HG03520 (cell line): Measurements from ENCODE around the gene EDC3.
"Not testable (repeated sequence)": the region's sequence is repeated elsewhere in the genome, so short reads cannot be mapped to it uniquely, and the experiment has no call there.

Experiments
- ATAC-seq: cut with Tn5 transposase; IDR thresholded peaks from one replicate; pipeline ENCODE4 v1.9.1; 2021; ENCODE audit warnings: mild to moderate bottlenecking, moderate library complexity; ENCODE audit not compliant: unreplicated experiment

Gene EDC3

DNA sequence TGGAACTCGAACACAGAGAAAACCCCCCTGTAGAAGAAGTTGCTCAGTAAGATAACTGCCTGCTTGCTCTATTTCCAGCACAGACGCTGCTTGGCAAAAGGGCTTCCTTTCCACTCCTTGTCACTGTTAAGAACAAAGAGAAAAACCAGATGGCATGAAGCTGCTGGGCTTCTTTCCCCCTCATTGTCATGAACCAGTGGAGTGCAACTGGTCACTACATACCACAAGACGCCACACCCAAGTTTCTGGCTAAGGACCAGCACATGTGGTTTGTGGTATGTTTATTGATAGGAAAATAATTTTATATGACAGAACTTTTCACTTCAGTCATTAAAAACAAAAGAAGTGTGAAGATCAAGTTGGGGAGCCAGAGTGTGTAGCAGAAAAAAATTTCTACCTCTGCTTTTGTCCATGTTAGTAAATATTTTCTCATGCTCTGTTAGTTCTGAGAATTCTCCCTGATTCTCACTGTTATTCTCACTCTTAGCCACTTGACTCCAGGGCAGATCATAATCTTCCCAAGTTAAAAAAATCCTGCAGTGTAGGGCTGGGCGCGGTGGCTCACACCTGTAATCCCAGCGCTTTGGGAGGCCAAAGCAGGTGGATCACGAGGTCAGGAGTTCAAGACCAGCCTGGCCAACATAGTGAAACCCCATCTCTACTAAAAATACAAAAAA is 42.3 kb downstream of the EDC3 start:
- ATAC-seq, result no peak

DNA sequence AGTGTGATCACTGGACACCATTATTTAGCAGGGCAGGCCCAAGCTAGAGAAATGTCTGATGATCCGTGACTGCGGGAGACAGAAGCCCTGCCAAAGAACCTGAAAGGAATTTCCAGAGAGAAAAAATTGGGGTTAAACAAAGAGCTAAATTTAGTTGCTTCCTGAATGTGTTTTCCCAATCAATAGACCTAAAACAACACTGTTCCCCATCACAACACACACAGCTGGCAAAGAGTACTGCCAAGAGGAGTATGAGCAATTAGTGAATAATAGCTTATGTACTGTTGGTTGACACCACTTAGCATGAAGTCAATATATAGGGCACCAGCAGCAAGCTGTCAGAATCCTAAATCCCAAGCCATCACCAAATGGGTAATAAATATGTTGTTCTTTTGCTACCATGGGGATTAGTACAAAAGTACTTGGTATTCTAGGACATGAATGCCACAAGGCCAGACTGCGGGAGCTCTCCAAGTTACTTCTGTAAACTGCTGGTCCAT is 44.5 kb downstream of the EDC3 start:
- no peak for ATAC-seq

DNA sequence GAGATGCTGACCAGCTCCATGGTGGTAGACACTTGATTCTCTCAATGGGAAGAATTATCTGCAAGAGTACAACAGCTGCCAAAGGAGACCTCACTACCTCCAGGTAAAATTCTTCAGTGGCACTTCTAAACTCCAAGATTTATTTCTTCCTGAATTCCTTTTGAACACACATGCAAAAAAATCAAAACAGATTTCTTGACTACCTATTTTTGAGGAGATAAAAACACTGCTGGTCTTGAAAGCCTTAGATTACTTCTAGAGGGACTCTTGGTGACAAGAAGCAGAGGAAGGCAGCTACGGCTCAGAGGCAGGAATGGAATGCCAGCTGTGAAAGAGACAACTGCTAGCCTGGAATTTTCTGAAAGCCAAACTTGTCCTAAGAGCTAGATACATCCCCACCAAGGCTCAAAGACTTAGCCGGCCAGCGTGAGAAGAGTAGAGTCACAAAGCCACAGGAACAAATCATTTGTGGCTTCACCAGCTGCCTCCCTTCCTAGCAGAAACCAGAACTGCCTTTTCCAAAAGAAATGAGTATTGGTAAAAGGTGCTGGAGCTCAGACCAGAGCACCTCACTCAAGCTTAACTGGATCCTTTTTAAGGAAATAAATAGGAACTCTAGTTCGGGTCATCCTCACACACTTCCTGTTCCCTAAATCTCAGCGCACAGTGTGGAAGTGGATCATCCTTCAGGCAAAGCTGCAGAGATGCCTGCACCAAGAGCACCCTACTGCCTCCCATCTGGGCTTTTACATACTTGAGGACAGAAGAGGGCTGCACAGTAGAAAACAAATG is 47.6 kb downstream of the EDC3 start:
- ATAC-seq, result no peak

DNA sequence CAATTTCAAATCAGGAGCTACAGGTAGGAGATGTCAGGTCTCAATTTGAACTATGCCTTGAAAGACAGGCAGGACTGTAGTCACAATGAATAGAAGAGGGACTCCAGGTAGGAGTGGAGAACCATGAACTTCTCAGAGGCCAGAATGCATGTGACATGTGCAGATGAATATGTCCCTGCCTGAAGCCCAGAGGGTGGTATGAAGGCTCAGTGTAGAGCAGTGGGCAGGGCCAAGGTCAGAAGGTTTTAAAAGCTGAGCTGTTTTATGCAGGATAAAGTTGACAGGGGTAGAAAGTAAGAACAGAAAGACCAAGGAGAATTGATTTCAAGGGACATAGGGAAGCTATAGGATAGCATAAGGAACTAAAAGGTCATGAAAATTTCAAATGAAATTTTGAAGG is 49.3 kb downstream of the EDC3 start:
- ATAC-seq, result no peak

DNA sequence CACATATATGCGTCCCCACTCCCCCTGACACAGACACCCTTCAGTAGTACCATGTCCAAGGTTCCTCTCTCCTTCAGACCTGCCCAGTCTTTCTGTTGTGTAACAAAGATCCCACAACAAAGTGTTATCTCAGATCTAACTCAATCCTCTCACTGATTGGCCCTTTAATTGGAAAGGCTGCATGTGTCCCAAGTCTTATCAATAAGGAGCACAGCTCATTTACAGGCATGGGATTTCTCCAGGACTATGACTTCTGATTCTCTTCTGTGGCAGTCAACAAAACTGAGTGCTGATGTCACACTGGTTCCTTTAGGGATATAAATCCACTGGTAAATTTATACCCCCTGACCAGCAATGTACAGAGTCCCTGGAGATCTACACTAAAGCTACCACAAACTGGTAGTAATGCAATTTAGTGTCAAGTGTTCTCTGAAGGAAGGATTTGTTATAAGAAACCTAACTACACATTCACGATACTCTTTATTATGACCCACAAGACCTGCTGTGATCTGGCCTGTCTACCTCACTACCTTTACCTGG is 52.1 kb downstream of the EDC3 start:
- ATAC-seq, result no peak

DNA sequence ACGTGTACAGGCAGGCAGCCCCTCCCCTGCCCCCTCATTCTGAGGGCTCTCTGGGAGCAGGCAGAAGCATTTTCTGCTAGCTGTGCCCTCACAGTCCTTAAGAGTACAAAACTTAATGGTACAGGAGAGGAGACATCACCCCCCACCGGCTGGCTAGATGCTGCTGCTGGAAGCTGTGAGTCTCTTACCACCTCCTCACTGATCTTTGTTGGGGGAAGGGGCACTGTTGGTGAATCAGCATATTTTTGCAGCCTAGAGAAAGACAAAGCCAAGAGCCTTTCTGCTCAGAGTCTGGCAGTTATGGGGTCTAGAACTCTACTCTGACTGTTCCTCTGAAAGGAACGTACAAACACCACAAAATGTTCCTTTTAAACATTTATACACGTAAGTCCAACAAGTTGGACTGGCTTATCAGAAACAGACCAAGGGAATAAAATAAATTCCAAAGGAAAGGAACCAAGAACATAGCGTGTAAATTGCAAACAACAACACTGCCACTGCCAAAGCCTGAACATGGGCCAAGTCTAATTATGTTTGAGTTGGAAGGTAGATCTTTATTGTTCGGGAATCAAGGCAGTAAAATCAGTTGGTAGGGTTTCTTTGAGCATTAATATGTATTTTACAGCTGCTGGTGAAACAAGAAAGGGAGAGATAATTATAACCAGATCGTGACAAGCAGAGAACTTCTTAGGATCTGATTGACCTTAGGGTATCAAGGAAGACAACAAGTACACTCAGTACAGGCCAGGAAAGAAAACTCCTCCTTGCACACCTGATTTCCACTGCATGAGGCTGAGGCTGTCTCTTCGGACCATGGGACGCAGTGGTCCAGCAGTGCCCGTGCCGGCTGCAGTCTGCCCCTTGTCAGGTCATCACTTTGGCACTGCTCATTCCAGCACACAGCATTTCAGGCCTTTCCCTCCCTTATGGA is 52.8 kb downstream of the EDC3 start:
- ATAC-seq, result no peak

DNA sequence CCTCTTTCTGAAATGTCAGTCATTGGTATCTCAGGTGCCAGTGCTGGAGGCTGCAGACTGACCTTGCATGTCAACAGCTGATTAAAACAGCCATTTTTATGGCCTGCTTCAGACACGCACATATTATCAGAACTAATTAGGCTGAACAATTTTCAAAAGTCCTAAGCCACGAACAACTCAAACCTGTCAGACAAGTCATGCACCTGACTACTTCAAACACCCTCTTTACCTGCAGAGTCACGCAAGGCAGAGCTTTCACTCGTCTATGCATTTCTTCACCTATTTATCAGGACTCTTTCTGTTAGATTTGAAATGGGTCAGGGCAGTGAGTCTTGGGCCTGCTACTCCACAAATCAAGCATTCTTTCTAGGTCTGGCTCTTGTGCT is 53.5 kb downstream of the EDC3 start:
- no peak for ATAC-seq

DNA sequence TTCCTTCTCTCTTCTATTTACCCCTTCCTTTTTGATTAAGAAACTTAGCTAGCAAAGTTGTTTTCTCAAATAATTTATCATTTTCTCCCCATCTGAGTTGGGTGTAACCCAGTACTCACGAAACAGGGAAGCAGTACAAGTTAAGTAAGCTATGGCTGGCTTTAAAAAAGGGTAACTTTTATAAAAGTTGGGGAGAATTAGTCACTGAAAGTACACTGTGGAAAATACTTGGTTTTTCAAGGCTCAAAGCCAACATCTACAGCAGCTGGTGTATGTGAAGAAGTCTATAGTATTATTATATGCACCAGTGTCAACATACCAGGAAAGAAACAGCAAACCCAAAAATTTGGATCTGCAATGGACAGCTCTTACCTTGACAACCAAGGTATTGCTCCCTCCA is 54.7 kb downstream of the EDC3 start:
- ATAC-seq, result no peak

DNA sequence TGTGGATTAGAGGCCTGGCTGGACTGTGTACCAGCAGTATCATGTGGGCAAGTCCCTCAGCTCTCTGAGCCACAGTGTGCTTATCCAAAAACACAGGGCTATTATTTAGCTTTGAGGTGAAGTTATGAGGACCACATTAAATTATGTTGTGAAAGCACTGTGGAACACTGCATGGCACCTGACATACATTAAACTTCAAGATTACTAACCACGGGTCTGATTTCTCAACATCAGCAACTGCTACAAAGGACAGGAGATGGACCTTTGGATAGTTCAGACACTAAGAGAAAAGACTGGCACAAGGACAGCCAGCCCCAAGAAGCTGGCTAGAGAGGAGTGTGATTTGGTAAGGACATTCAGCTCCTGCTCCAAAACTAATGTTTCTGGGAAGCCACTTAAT is 58.8 kb downstream of the EDC3 start:
- no peak for ATAC-seq

DNA sequence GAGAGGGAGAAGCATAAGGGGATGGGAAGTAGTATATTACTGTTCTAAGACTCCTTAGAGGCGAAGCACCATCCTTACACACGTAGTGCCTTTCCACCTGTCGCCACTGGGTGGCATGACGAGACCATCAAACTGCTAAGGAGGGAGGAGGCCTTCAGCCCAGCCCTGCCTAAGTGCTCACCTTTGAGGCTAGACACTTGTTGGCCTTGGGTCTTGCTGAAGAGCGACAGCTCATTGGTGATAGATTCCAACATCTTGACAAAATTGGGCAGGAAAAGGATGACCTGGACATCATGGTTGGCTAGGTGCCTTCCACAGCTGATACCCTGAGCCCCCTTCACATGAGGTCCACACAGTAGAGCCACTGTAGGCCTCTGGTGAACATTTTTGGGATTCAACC is 60.6 kb downstream of the EDC3 start:
- no peak for ATAC-seq

DNA sequence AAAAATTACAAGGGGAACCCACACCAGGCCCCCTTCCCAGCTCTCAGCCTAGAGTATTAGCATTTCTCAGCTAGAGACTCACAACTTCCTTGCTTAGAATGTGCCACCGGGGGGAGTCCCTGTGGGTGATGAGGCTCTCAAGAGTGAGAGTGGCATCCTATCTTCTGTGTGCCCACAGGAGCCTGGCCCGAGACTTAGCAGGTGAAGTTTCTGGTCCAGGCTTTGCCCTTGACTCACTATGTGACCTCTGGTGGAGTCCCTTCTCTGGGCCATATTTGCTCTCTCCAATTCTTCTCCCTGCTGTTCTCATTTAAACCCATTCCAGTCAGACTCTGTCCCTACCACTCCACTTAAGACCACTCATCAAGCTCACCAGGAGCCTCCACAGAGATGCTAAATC is 62.0 kb downstream of the EDC3 start:
- ATAC-seq, result no peak

DNA sequence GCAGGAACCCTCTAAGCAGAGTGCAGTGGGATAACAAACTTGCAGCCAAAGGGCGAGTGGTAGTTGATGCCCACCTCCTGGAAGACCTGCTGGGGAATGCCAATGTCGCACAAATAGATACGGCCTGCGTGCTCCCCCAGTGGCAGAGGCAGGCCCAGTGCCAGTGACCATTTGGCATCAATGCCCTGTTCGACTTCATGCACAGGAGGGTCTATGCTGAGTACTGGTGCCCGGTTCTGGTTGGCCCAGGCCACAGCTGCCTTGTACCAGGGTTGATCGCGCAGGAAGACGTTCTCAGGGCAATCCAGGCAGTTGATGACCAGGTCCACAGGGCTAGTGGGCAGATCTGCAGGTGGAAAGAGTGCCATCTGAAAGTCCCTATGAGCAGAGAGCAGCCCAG is 63.2 kb downstream of the EDC3 start:
- ATAC-seq, result no peak

DNA sequence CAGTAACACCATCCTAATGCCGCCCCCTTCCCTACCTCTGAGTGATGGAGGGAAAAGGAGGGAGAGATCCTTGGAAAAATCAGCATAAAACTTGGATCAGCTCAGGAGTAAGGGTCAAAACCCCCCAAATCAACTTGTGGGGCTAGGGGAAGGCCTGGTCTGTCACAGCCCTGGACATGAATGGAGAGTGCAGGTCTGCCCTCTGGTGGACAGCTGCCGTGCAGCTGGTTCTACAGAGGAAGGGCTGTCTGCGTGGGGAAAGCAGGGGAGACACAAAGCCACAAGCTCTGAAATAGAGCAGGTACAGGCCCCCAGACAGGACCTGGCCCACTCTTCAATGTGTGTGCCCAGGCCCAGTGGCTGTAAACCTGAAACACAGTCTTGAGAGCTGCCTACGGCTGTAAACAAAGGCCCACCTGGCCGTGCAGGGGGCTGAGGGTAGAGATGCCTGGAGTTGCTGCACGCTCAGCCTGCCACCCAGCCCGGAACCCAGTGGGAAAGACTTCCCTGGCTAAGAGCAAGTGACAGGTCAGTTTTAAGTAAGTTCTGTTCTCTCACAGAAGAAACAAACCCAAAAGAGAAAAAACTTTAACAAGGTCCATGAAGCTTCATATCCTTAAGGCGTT is 63.8 kb downstream of the EDC3 start:
- no peak for ATAC-seq

DNA sequence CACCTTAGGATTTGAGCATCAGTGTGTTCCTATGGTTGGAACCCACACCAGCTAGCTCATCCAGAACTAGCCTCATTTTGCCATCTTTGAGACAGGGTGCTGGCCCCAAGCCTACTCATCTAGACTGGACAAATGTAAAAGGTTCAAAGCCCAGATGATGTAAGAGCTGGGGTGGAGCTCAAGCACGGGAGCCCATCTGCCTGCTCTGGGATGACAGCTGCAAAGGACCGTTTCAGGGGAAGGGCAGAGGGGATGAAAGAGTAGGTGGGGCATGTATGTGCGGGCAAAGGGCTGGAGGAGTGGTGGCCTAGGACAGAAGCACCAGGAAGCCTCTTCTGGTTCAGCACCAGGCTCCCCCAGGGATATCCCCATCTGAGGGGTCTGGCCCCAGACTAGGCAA is 64.4 kb downstream of the EDC3 start:
- ATAC-seq, result no peak

DNA sequence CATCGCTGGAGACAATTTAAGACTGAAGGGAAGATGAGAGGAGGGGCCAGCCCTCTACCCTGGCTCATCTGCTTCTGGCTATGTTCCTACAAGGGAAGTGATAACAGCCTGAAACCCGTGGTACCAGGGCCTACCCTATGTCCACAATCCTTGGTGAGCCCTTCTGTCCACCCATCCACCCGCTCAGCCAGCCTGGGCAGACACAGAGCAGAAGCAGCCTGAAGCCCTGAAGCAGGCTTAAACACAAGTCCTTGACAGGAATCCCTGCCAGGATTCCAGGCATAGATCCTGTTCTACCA is 64.8 kb downstream of the EDC3 start:
- no peak for ATAC-seq

DNA sequence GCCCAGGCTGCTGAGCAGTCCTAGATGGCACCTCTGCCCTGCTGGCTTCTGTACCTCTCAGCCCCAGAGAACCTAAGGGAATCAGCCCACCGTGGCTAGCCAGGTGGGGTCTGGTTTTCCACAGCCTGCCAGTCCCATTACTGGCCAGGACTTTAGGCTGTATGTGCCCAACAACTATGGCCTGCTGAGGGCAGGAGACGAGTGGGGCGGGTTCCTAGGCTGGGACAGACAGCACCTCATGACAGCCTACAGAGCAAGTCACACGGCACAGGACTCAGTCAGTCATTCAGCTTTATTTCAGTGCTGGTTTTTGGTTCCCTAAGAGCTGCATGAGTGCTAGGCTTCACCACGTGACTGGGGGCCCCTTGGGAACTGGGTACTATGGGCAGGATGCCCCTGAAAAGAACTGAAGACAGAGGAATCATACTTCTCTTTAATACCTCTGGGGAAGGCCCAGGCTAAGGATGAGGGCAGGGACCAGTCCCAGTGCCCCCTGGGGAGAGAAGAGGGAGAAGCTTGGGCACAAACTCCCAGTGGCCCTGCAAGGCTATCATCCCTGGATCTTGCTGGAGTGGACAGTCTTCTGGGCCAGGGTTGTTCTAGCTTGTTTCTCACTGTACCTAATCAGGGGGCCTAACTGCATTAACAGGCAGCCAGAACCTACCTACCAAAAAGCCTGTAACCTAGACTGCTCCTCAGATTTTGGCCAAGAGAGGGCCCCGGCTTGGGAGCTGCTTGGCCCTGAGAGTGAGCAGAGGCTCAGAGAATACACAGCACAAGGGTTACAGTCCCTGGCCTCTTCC is 65.3 kb downstream of the EDC3 start:
- ATAC-seq, result no peak

DNA sequence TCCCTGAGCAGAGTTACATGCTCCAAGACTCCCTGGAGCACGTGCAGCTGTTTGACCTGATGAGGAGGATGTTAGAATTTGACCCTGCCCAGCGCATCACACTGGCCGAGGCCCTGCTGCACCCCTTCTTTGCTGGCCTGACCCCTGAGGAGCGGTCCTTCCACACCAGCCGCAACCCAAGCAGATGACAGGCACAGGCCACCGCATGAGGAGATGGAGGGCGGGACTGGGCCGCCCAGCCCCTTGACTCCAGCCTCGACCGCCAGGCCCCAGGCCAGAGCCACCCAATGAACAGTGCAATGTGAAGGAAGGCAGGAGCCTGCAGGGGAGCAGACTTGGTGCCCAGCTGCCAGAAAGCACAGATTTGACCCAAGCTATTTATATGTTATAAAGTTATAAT is 66.1 kb downstream of the EDC3 start:
- ATAC-seq, result not testable (repeated sequence)

DNA sequence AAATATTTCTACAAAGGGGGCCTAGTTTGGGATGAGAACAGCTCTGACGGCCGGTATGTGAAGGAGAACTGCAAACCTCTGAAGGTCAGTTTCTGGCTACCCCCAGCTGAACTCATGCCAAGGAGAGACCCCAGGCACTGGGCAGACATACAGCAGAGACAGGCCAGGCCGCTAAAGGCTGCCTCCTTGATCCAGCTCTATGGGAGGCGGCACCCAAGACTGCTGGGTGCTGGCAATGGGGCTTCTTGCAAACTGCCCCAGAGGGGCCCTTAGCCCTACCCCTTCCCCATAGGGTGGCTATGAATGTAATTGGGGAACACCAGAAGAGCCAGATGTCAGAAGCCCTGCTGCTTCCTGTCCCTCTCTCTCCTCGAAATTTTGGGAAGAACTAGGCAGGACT is 66.9 kb downstream of the EDC3 start:
- ATAC-seq, result no peak

DNA sequence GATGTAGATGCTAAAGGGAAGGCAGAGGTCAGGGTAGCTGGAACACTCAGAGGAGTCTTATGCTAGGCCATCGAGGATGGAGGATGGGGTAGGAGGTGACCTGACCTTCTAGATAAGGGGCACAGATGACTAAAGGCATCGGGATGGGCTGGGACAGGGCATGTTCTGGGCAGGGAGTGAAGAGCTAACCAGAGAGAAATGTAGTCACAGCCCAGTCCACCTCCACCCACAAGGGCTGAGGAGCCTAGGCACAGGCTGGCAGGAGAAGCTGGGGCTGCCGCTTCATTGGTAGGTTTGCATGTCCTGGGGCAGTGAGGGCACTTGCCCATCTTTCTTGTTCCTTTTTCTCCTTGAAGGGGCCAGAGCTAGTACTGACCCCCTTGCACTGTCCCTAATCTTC is 67.6 kb downstream of the EDC3 start:
- no peak for ATAC-seq

DNA sequence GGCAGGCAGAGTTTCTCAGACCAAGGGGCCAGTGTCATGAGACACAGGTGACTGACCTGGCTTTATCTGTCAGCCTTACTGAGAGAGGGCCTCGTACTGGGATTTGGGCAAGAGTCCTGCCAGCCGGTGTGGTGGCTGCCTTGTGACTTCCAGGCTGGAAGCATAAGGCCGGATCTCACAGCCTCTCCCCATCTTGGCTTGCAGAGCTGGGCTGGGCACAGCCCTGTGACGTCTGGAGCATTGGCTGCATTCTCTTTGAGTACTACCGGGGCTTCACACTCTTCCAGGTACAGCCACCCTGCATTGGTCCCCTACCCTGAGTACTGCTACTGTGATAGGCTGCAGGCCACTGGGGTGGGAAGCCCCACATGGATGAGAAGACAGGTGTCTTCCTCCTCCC is 68.1 kb downstream of the EDC3 start:
- no peak for ATAC-seq
